Measurements from ENCODE around the gene HORMAD2. TPM values are rescaled to one million over a fixed set of nuclear protein-coding genes. Genes with fewer than 3 reads are reported as not detected.

The HORMAD2 gene
- total RNA-seq, 2 experiments from 2014 or later: not detected

GRCh38 chr22:30216710-30217109 lies 136.4 kb downstream of the HORMAD2 start:
- ChIA-PET POLR2A (no interaction called here), CTCF (no interaction called here)

- ChIA-PET CTCF (interaction anchor here (0.6 kb wide), 1 partner anchor 320 kb away, joined by 3 read pairs; no protein-coding TSS in a partner anchor), POLR2A (no interaction called here)
Observed at GRCh38 chr22:30217698-30218560, 137.7 kb downstream of the HORMAD2 start.

- ChIA-PET CTCF (no interaction called here), POLR2A (no interaction called here)
Observed at GRCh38 chr22:30219049-30219654, 138.9 kb downstream of the HORMAD2 start.

GRCh38 chr22:30219668-30220278 lies 139.5 kb downstream of the HORMAD2 start:
- CTCF ChIA-PET: interaction anchor here (0.6 kb wide), 1 partner anchor 63 kb away, joined by 3 read pairs; no protein-coding TSS in a partner anchor

GRCh38 chr22:30220338-30221012 lies 140.2 kb downstream of the HORMAD2 start:
- POLR2A ChIA-PET: no interaction called here

More at GRCh38 chr22:30219668-30220278, 139.5 kb downstream of the HORMAD2 start:
- POLR2A ChIA-PET: no interaction called here

GRCh38 chr22:30221121-30221992 lies 141.1 kb downstream of the HORMAD2 start:
- ChIA-PET POLR2A (interaction anchor here (0.5 kb wide), 1 partner anchor 175 kb away, joined by 3 read pairs; the partner anchor contains the start of gene SEC14L2), CTCF (interaction anchor here (1.0 kb wide), 1 partner anchor 62 kb away, joined by 3 read pairs; no protein-coding TSS in a partner anchor)

More at GRCh38 chr22:30220338-30221012, 140.2 kb downstream of the HORMAD2 start:
- CTCF ChIA-PET: interaction anchor here (0.6 kb wide), 1 partner anchor 64 kb away, joined by 3 read pairs; no protein-coding TSS in a partner anchor

GRCh38 chr22:30222321-30222720 lies 142.1 kb downstream of the HORMAD2 start:
- ChIA-PET CTCF (interaction anchor here (1.0 kb wide), 1 partner anchor 63 kb away, joined by 3 read pairs; no protein-coding TSS in a partner anchor), POLR2A (no interaction called here)

- CTCF ChIA-PET: no interaction called here
- POLR2A ChIA-PET: no interaction called here
Observed at GRCh38 chr22:30223303-30223702, 143.0 kb downstream of the HORMAD2 start.

GRCh38 chr22:30224161-30224857 lies 144.0 kb downstream of the HORMAD2 start:
- POLR2A ChIA-PET: no interaction called here
- CTCF ChIA-PET: no interaction called here

GRCh38 chr22:30225220-30225927 lies 145.1 kb downstream of the HORMAD2 start:
- ChIA-PET CTCF (no interaction called here), POLR2A (no interaction called here)

- CTCF ChIA-PET: no interaction called here
Observed at GRCh38 chr22:30226192-30226832, 146.0 kb downstream of the HORMAD2 start.

More at GRCh38 chr22:30226192-30226832, 146.0 kb downstream of the HORMAD2 start:
- POLR2A ChIA-PET: no interaction called here

Other genes with a start within 250 kb of the HORMAD2 start
- 10 to 100 TPM; 74.1 to 76.1 TPM for gene ASCC2, start 242.2 kb upstream of the HORMAD2 start, total RNA-seq
- gene MTMR3, start 197.3 kb upstream of the HORMAD2 start, total RNA-seq: 10 to 100 TPM; 12.2 to 14.0 TPM
- 100 to 1,000 TPM; 121 to 128 TPM for gene LIF, start 166.3 kb downstream of the HORMAD2 start, total RNA-seq
- 10 to 100 TPM; 21.1 to 23.3 TPM for gene OSM, start 186.4 kb downstream of the HORMAD2 start, total RNA-seq
- gene CASTOR1, start 209.0 kb downstream of the HORMAD2 start, total RNA-seq: 1 to 10 TPM; 1.9 to 4.2 TPM
- gene TBC1D10A, start 246.5 kb downstream of the HORMAD2 start, total RNA-seq: 10 to 100 TPM; 12.8 to 13.0 TPM